ENCODE data around the gene HECTD1.
"Not testable (repeated sequence)": the region's sequence is repeated elsewhere in the genome, so short reads cannot be mapped to it uniquely, and the experiment has no call there.

Gene HECTD1

GRCh38 chr14:31090883-31091764 is 116.5 kb downstream of the HECTD1 start:
- DNase-seq, result no peak

GRCh38 chr14:31086466-31086865 is 121.1 kb downstream of the HECTD1 start:
- DNase-seq, result not testable (repeated sequence)

DNA sequence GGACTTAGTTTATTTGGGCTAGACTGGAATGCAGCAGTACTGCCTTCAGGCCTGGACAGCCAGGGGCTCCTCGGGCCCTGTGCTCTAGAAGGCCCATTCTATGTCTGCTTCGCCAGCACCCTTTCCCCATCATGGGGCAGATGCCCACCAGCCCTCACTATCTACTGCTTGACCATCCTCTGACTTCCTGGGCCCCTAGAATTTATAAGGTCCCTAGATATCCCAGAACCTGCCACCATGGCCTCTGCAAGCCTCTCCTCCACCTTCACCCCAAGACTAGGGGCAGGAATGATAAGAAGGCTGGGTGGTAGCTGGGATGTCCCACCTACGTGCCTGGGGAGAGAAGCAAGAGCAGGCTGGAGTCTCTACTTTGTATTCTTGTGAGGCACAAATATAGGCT is 122.6 kb downstream of the HECTD1 start:
- DNase-seq, result no peak

GRCh38 chr14:31084385-31084784 is 123.2 kb downstream of the HECTD1 start:
- no peak for DNase-seq

DNA sequence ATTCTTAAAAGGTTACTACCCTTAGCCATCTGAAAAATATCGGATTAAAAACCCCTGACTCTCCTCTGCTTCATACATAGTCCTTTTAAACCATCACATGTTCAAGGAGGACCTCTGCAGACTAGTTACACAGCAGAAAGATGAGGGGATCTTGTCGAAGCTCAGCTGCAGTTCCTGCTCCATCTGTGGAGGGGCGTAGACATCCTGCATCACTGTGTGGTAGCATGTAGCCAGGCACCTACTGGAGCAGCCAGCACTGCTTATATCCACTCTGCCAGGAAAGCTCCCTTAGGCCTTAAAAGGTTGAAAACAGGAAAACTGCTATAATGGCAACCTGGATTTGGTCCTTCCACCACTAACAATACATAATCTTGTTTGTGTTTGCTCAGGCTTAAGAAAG is 123.8 kb downstream of the HECTD1 start:
- no peak for DNase-seq

GRCh38 chr14:31080484-31080883 is 127.1 kb downstream of the HECTD1 start:
- DNase-seq, result no peak

DNA sequence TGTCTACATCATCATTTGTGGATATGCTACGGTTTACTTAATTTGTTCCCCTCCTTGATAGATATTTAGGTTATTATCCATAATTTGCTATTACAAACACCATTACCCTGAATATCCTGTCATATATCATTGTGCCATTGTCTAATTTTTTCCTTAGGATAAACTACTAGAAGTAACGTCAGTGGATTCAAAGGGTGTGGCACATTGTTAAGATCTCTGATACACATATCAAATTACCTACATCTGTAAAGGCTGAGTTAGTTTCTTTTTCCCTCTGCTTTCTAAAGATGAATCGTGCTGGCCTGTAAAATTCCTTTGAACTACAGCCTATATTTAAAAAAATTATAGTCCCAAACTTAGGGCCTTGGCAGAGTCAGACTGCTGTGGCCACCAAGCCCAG is 127.5 kb downstream of the HECTD1 start:
- no peak for DNase-seq

DNA sequence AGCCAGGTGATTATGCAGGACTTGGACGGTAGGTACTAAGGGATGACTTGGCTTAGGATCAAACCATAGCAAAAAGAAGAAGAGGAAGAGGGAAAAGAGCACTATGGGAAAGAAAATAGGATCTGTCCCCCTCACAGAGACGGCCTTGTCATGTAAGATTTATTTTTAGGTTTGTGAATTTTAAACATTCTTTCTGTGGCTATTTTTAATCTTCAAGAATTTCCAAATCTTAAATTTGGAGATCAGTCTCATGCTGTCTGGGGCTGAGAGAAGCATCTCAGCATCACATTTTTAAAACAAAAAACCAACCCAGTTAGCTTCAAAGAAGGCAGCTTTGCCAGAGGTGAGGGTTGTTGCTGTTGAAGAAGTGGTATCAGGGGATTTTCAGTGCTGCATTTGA is 128.8 kb downstream of the HECTD1 start:
- no peak for DNase-seq

GRCh38 chr14:31075144-31075543 is 132.4 kb downstream of the HECTD1 start:
- no peak for DNase-seq

GRCh38 chr14:31071151-31071550 is 136.4 kb downstream of the HECTD1 start:
- no peak for DNase-seq

- no peak for DNase-seq
Observed at GRCh38 chr14:31070431-31070830, 137.2 kb downstream of the HECTD1 start.

DNA sequence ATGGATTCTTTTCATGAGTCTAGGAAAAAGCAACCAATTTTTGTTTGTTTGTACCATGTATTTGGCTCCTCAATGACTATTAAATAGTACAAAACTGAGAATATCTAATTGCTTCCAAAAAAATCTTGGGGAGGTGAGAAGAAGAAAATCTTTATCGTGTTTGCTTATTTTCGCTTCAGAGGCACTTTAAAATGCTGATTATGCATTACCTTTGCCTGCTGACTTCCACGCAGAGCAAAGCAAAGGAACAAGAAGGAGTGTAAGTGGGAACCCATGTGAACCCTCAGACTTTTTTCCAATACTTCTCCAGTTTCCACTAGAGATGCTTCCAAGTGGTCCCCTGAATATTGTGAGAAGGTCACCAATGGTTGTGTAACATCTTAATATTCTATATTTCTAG is 138.2 kb downstream of the HECTD1 start:
- no peak for DNase-seq

DNA sequence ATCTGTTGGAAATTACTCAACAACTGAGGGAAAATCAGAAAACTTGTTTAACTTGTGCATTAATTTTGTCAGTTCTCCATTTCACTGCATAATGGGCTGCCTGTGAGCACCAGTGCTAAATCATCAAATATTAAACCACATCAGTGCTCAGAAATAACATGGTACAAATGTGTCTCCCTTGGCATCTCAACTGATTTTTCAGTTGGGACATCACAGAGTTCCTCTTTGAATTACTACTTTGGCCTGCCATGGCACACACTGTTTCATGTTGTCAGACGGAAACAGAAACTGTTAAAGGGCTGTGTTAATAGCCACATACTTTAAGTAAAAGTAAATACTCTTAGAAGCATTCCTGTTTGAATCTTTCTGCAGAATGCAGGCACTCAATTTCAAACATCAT is 139.4 kb downstream of the HECTD1 start:
- DNase-seq, result no peak

- DNase-seq, result not testable (repeated sequence)
Observed at GRCh38 chr14:31062908-31063307, 144.7 kb downstream of the HECTD1 start.

- DNase-seq, result no peak
Observed at GRCh38 chr14:31060253-31060875, 147.2 kb downstream of the HECTD1 start.

- DNase-seq, result no peak
Observed at GRCh38 chr14:31059152-31059924, 148.3 kb downstream of the HECTD1 start.

- no peak for DNase-seq
Observed at GRCh38 chr14:31057701-31058364, 149.8 kb downstream of the HECTD1 start.

- DNase-seq, result no peak
Observed at GRCh38 chr14:31057035-31057434, 150.6 kb downstream of the HECTD1 start.

DNA sequence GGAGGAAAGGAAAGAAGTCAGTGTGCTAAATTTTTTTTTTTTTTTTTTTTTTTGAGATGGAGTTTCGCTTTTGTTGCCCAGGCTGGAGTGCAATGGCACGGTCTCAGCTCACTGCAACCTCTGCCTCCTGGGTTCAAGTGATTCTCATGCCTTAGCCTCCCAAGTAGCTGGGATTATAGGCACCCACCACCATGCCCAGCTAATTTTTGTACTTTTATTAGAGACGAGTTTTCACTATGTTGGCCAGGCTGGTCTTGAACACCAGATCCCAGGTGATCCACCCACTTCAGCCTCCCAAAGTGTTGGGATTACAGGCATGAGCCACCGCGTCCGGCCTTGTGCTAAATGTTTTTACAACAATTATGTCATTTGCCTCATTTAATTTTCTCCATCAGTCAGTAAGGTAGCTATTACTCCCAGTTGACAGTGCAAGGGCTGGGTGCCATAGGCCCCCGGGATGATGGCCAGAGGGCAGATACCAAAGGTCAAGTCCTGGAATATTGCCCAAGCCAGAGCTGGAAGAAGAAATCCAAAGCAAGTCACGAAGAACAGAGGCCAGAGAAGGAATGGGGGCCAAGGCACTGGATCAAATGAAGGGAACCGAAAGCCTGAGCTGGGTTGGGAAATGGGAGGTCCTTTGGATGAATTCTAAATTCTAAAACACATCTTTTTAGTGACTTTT is 154.5 kb downstream of the HECTD1 start:
- DNase-seq, result not testable (repeated sequence)

DNA sequence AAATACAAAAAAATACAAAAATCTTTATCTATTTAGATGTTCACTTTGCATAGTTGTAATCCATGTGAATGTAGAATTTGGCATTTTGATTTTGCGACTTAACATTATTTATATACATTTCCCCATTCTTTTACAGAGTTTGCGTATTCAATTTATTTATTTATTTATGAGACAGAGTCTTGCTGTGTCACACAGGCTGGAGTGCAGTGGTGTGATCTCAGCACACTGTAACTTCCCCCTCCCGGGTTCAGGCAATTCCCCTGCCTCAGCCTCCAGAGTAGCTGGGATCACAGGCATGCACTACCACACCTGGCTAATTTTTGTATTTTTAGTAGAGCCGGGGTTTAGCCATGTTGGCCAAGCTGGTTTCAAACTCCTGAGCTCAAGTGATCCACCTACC is 156.1 kb downstream of the HECTD1 start:
- DNase-seq, result no peak

GRCh38 chr14:31051023-31051422 is 156.6 kb downstream of the HECTD1 start:
- no peak for DNase-seq

Data from activated T-cell treated with anti-CD3 and anti-CD28 coated beads, Interleukin-2, amount 50 U/mL, for 1 hour (primary cell).